Epithelial cell of esophagus (primary cell): Measurements from ENCODE around the gene SRPK1.
A peak's percentile ranks its signal among the peaks of the same experiment; 100 is the strongest.

Source experiments
- DNase-seq: peaks from one replicate; pipeline ENCODE4 v3.0.0; 2010; ENCODE audit warnings: low read depth
- H3K4me3 ChIP-seq: 2 replicates; pipeline ENCODE4 v1.5.1; 2011; ENCODE audit warnings: mild to moderate bottlenecking, low read length, control low read depth
- CTCF ChIP-seq: IDR thresholded peaks from 2 replicates; pipeline ENCODE4 v1.5.1; 2011; ENCODE audit warnings: low read depth, mild to moderate bottlenecking, low read length, control low read depth, inconsistent platforms; ENCODE audit not compliant: insufficient read depth; ENCODE audit errors: missing control alignments

Gene SRPK1

DNA sequence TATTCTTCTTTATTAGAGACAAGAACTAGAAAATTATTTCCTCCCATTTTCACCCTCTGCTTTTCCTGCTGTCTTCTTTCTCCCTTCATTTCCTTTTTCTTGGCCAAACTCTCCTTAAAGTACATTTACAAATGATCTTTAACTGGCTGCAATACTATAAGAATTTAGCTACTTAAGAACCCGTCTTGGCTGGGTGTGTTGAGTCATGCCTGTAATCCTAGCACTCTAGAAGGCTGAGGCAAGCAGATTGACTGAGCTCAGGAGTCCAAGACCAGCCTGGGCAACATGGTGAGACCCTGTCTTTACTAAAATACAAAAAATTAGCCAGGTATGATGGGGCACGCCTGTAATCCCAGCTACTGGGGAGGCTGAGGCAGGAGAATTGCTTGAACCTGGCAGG is 39.3 kb upstream of the SRPK1 start:
- peak; percentile 63 for DNase-seq
- no peak overlapping the region for H3K4me3 ChIP-seq
- no peak for TF ChIP-seq CTCF

DNA sequence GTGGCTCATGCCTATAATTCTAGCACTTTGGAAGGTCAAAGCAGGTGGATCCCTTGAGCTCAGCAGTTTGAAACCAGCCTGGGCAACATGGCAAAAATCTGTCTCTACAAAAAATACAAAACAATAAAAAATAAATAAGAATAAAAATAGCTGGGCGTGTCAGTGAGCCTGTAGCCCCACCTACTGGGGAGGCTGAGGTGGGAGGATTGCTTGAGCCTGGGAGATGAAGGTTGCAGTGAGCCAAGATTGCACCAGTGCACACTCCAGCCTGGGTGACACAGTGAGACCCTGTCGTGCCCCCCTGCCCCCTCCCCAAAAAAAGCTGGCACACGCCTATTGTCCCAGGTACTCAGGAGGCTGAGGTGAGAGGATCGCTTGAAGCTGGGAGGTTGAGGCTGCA is 35.1 kb upstream of the SRPK1 start:
- no peak for DNase-seq
- peak; percentile 34 for TF ChIP-seq CTCF
- no peak overlapping the region for H3K4me3 ChIP-seq

DNA sequence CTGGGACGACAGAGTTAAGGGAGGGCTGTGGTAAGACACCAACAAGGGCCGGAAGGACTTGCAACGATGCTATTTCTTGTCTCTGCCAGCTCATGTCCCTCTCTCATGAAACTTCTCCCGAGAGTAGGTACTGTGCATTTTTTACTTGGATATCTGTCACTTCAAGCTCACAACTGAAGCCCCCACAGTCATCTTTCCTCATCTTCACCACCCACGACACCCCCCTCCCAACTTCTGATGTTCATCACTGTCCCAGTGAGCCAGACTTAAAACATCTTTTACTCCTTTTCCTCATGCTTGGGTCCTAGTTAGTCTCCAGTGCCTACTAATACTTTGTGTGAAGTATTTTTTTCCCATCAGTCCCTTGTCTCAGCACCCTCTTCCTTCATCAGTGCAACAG is 34.6 kb upstream of the SRPK1 start:
- DNase-seq, result no peak
- no peak for TF ChIP-seq CTCF
- no peak overlapping the region for H3K4me3 ChIP-seq

GRCh38 chr6:35955071-35955470 is 34.2 kb upstream of the SRPK1 start:
- no peak for TF ChIP-seq CTCF
- H3K4me3 ChIP-seq, result no peak overlapping the region
- DNase-seq, result peak; percentile 81

- DNase-seq, result no peak
- TF ChIP-seq CTCF, result no peak
- no peak overlapping the region for H3K4me3 ChIP-seq
Observed at GRCh38 chr6:35954333-35954732, 33.4 kb upstream of the SRPK1 start.

- H3K4me3 ChIP-seq, result no peak overlapping the region
- no peak for DNase-seq
- TF ChIP-seq CTCF, result no peak
Observed at GRCh38 chr6:35948725-35949124, 27.8 kb upstream of the SRPK1 start.

- peak; percentile 36 for DNase-seq
- no peak for TF ChIP-seq CTCF
- no peak overlapping the region for H3K4me3 ChIP-seq
Observed at GRCh38 chr6:35945650-35946025, 24.7 kb upstream of the SRPK1 start.
